ENCODE data around the gene UBAC2. TPM values are rescaled to one million over a fixed set of nuclear protein-coding genes. Genes with fewer than 3 reads are reported as not detected.

The UBAC2 gene
- total RNA-seq, 4 donors from 2014 or later, result 51.0 to 71.5 (median 61.1) TPM

DNA sequence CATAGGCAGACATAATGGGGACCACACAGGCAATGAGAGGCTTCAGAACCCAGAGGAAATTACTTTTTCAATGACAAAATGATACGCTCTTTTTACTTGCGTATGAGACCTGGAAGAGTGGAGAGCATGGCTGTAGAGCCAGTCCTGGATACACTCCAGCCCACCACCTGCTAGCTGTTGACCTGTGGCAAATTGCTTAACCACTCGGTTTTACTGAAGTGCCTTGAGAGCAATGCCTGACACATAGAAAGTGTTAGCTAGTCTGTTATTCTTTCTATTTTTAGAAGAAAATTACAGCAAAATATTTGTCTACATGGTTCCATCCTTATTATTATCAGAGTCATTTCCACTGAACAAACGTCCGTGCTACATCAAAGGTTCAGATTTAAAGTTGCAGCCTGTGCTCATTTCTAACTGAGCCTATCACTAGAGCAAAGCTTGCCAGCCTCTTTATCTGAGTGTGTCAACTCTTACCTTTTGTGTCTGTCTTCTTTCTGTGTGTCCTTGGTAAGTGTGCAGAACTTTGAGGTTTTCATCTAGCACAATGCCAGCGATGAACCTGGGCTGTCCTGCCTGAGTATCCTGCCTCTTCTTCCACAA, 116.1 kb downstream of the UBAC2 start:
- Histone ChIP-seq H3K27me3 (no peaks in the 10 kb centered on the region), H3K4me1 (peaks cover 14 to 21% of the 10 kb centered on the region in 2 donors), H3K9me3 (no peaks in the 10 kb centered on the region), H3K27ac (peak overlapping the region in 3 of 4 donors; percentile 3 to 24 (median 4)), H3K36me3 (peaks cover 0 to 14% of the 10 kb centered on the region in 2 donors), H3K4me3 (no peak overlapping the region)
- intact Hi-C loops (cut with DNase I; ENCODE audit: low total_unique reads), result loop anchor here (10.0 kb wide), 1 partner anchor 92 kb away; no protein-coding TSS in a partner anchor
- DNase-seq (peak in 1 of 2 donors; percentile 32), ATAC-seq (no peak)
- in situ Hi-C loops (cut with MboI; ENCODE audit: low sequenced_read_pairs in 4 of 4), result no loop called here
- TF ChIP-seq, protein P1, sequence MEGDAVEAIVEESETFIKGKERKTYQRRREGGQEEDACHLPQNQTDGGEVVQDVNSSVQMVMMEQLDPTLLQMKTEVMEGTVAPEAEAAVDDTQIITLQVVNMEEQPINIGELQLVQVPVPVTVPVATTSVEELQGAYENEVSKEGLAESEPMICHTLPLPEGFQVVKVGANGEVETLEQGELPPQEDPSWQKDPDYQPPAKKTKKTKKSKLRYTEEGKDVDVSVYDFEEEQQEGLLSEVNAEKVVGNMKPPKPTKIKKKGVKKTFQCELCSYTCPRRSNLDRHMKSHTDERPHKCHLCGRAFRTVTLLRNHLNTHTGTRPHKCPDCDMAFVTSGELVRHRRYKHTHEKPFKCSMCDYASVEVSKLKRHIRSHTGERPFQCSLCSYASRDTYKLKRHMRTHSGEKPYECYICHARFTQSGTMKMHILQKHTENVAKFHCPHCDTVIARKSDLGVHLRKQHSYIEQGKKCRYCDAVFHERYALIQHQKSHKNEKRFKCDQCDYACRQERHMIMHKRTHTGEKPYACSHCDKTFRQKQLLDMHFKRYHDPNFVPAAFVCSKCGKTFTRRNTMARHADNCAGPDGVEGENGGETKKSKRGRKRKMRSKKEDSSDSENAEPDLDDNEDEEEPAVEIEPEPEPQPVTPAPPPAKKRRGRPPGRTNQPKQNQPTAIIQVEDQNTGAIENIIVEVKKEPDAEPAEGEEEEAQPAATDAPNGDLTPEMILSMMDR (IDR thresholded peaks at IDR 0.05 in 4 of 5, conservative IDR thresholded peaks at IDR 0.05 in 1 of 5), result no peak
- TF ChIP-seq POLR2A (IDR thresholded peaks at IDR 0.05), result no peak

DNA sequence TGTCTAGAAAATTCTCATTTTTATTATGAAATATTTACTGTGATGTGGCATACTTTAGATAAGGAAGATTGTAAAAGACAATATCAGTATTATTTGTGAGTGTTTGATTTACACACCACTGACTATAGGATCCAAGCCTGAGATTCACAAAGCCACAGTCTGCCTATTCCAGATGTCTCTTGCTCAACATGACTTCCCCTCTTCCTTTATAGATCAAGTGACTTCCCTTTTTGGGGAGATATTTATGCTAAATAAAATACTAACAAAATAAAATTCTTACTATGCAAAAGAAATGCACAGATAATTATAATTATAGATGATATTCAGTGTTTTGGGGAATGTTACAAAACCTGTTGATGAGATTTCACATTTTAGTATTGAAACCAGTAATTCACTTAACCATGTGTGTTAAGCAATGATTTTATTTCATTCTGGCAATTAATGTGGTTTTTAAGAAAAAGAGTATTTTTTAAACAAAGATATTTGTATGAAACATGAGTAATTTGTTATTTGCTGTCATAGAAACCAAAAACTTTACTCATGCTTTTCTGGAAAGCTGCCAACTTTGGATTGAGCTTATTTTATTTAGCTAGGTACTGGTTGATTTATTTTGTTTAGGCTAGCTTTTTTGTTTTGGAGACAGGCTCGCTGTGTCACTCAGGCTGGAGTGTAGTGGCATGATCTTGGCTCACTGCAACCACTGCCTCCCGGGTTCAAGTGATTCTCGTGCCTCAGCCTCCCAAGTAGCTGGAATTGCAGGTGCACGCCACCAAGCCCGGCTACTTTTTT, 120.2 kb downstream of the UBAC2 start:
- Histone ChIP-seq H3K27me3 (no peaks in the 10 kb centered on the region), H3K9me3 (no peaks in the 10 kb centered on the region), H3K4me3 (no peak overlapping the region), H3K36me3 (peaks cover 0 to 14% of the 10 kb centered on the region in 2 donors), H3K27ac (peak overlapping the region in 2 of 4 donors; percentile 8 to 31), H3K4me1 (peaks cover 5 to 6% of the 10 kb centered on the region in 2 donors)
- TF ChIP-seq, protein P1 (IDR thresholded peaks at IDR 0.05 in 4 of 5, conservative IDR thresholded peaks at IDR 0.05 in 1 of 5), result no peak
- TF ChIP-seq POLR2A (IDR thresholded peaks at IDR 0.05), result no peak
- ATAC-seq (peak in 1 of 2 donors; percentile 8), DNase-seq (no peak)
- intact Hi-C loops (cut with DNase I; ENCODE audit: low total_unique reads) (no loop called here), in situ Hi-C loops (cut with MboI; ENCODE audit: low sequenced_read_pairs in 4 of 4) (no loop called here)

DNA sequence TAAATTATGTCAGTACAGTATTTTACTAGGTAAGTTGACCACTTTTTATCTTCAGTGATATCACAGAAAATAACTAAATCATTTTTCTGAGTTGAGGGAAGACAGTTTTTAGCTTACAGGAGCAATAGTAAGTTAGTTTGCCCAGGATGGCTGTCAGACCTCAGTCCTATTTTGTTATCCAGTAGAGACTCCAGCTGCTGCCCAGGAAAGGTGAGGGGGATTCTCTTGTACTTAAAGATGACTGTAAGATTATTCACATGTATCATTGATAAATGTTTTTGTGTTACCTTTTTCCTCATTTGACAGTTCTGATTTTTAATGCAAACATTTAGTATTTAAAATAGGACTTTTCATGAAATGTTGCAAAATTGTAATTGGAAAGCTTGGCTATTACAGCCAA, 121.1 kb downstream of the UBAC2 start:
- Histone ChIP-seq H3K36me3 (peaks cover 0 to 14% of the 10 kb centered on the region in 2 donors), H3K4me1 (peaks cover 5 to 6% of the 10 kb centered on the region in 2 donors), H3K9me3 (no peaks in the 10 kb centered on the region), H3K4me3 (no peak overlapping the region), H3K27me3 (no peaks in the 10 kb centered on the region), H3K27ac (peak overlapping the region in 1 of 4 donors; percentile 1)
- ATAC-seq (no peak), DNase-seq (no peak)
- intact Hi-C loops (cut with DNase I; ENCODE audit: low total_unique reads) (no loop called here), in situ Hi-C loops (cut with MboI; ENCODE audit: low sequenced_read_pairs in 4 of 4) (no loop called here)
- TF ChIP-seq, protein P1 (IDR thresholded peaks at IDR 0.05 in 4 of 5, conservative IDR thresholded peaks at IDR 0.05 in 1 of 5), result no peak
- no peak for TF ChIP-seq POLR2A (IDR thresholded peaks at IDR 0.05)

DNA sequence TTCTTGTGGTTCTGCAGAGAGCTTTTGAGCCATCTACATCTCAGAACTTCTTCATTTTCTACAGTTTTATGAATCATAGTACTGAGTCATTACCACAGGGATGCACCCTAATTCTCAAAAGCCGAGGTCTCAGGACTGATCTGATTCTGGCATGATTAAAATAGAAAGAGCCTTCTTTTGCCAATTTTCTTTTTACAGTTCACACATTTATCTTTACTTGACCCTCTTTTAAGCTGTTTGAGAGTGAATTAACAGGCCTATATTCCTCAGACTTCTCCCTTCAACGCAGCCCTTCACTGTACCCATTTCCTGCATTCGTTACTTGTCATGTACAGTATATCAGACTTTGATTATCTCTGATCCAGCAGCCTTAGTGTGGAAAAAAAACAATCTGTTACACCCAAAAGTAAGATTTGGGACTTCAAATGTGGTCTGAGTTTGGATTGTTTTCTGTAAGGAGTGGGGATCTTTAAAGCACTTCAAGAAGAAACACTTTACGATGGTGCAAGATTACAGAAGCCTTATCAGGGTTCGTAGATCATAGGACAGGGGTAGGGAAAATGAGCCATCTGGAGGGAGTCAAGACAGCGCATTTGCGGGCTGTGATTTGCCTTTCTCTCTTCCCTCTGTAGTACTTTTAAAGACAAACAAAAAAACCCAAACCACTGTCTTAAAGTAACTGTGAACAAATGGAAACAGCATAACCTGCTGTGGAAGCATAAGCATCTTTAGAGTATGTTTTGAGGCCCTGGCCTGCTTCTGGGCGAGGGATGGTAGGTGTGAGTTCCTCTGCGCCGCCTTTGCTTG, 121.8 kb downstream of the UBAC2 start:
- Histone ChIP-seq H3K36me3 (peaks cover 0 to 14% of the 10 kb centered on the region in 2 donors), H3K27me3 (no peaks in the 10 kb centered on the region), H3K9me3 (no peaks in the 10 kb centered on the region), H3K27ac (peak overlapping the region in 3 of 4 donors; percentile 2 to 23 (median 18)), H3K4me1 (peaks cover 5 to 6% of the 10 kb centered on the region in 2 donors), H3K4me3 (no peak overlapping the region)
- TF ChIP-seq, protein P1 (IDR thresholded peaks at IDR 0.05 in 4 of 5, conservative IDR thresholded peaks at IDR 0.05 in 1 of 5), result no peak
- TF ChIP-seq POLR2A (IDR thresholded peaks at IDR 0.05), result no peak
- intact Hi-C loops (cut with DNase I; ENCODE audit: low total_unique reads), result no loop called here
- DNase-seq (no peak), ATAC-seq (peak in 1 of 2 donors; percentile 48)
- in situ Hi-C loops (cut with MboI; ENCODE audit: low sequenced_read_pairs in 4 of 4), result no loop called here
